KMS-11 (cell line): Measurements from ENCODE around the gene SLC26A6.

ENCODE experiments used
- H2AFZ ChIP-seq: fragments of 200-600 bp; sonication (generic); 2 replicates; pipeline ENCODE4 v1.6.1; 2016; ENCODE audit warnings: antibody characterized with exemption, mixed run types, low read depth
- H3K27ac ChIP-seq: fragments of 200-600 bp; sonication (generic); 2 replicates; pipeline ENCODE4 v1.6.1; 2016; ENCODE audit warnings: mild to moderate bottlenecking, mixed run types
- H3K27me3 ChIP-seq: fragments of 200-600 bp; sonication (generic); 2 replicates; pipeline ENCODE4 v1.6.1; 2017; ENCODE audit warnings: mild to moderate bottlenecking, low read depth, mixed run types, moderate library complexity; ENCODE audit not compliant: insufficient read depth
- H3K36me3 ChIP-seq: fragments of 200-600 bp; sonication (generic); 2 replicates; pipeline ENCODE4 v1.6.1; 2017; ENCODE audit warnings: mild to moderate bottlenecking, mixed run types; ENCODE audit not compliant: insufficient read depth
- H3K4me1 ChIP-seq: fragments of 200-600 bp; sonication (generic); 2 replicates; pipeline ENCODE4 v1.6.1; 2016; ENCODE audit warnings: mild to moderate bottlenecking, low read depth, mixed run types; ENCODE audit not compliant: poor library complexity, severe bottlenecking
- H3K4me2 ChIP-seq: fragments of 200-600 bp; sonication (generic); 2 replicates; pipeline ENCODE4 v1.7.0; 2016; ENCODE audit warnings: mild to moderate bottlenecking, mixed run types
- H3K4me3 ChIP-seq: fragments of 200-600 bp; sonication (generic); IDR thresholded peaks from 2 replicates; pipeline ENCODE4 v1.6.1; 2017; ENCODE audit warnings: low read depth, low read length, mixed read lengths; ENCODE audit not compliant: insufficient read depth
- H3K79me2 ChIP-seq: fragments of 200-600 bp; sonication (generic); 2 replicates; pipeline ENCODE4 v1.6.1; 2016; ENCODE audit warnings: low read depth, mixed run types; ENCODE audit not compliant: insufficient read depth
- H3K9ac ChIP-seq: fragments of 200-600 bp; sonication (generic); 2 replicates; pipeline ENCODE4 v1.6.1; 2016; ENCODE audit warnings: mild to moderate bottlenecking, mixed run types
- H4K20me1 ChIP-seq: fragments of 200-600 bp; sonication (generic); 2 replicates; pipeline ENCODE4 v1.6.1; 2016; ENCODE audit warnings: mild to moderate bottlenecking, mixed run types; ENCODE audit not compliant: insufficient read depth
- TF ChIP-seq, protein P1 (sequence below): fragments of 200-600 bp; sonication (generic); conservative IDR thresholded peaks from 2 replicates; pipeline ENCODE4 v1.6.1; 2017; ENCODE audit warnings: low read depth, mild to moderate bottlenecking, antibody characterized with exemption, low read length, moderate library complexity, mixed read lengths

The SLC26A6 gene

DNA sequence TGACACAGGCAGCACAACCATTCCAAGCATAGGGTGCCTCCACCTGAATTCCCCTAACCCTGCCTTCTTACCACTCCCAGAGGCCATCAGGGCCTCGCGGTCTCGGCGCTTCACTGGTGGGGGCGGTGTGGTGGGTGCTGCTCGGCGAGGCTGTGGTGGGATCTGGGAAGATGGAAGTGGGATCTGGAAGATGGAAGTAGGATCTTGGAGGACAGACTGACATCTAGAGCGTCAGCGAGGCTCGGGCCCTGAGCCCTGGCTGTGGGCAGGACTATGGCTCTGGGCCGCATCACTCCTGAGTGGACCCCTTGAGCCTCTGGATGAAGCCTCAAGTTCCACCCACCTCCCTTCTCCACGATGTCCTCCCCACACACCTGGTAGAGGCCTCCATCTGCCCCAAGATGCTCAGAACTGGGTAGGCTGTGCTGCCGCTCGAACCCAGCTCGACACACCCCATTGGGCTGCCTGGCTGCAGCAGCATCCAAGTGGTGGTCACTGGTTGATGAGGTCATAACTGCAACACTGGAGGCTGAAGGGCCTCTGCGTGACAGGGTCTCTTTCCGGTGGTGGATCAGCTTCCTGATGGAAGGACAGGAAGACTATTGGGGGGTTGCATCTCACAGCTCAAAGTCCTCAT lies 46.8 kb upstream of the SLC26A6 start:
- H3K4me2 ChIP-seq: no peak overlapping the region
- no peak overlapping the region for H2AFZ ChIP-seq
- no peaks in the 10 kb centered on the region for H4K20me1 ChIP-seq
- TF ChIP-seq, protein P1, sequence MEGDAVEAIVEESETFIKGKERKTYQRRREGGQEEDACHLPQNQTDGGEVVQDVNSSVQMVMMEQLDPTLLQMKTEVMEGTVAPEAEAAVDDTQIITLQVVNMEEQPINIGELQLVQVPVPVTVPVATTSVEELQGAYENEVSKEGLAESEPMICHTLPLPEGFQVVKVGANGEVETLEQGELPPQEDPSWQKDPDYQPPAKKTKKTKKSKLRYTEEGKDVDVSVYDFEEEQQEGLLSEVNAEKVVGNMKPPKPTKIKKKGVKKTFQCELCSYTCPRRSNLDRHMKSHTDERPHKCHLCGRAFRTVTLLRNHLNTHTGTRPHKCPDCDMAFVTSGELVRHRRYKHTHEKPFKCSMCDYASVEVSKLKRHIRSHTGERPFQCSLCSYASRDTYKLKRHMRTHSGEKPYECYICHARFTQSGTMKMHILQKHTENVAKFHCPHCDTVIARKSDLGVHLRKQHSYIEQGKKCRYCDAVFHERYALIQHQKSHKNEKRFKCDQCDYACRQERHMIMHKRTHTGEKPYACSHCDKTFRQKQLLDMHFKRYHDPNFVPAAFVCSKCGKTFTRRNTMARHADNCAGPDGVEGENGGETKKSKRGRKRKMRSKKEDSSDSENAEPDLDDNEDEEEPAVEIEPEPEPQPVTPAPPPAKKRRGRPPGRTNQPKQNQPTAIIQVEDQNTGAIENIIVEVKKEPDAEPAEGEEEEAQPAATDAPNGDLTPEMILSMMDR: no peak
- H3K4me1 ChIP-seq: peaks cover 3% of the 10 kb centered on the region
- no peaks in the 10 kb centered on the region for H3K27me3 ChIP-seq
- H3K9ac ChIP-seq: no peak overlapping the region
- no peaks in the 10 kb centered on the region for H3K36me3 ChIP-seq
- no peaks in the 10 kb centered on the region for H3K79me2 ChIP-seq
- H3K4me3 ChIP-seq: no peak overlapping the region
- H3K27ac ChIP-seq: no peak overlapping the region

GRCh38 chr3:48681541-48681880 lies 46.2 kb upstream of the SLC26A6 start:
- peaks cover 2% of the 10 kb centered on the region for H3K4me1 ChIP-seq

DNA sequence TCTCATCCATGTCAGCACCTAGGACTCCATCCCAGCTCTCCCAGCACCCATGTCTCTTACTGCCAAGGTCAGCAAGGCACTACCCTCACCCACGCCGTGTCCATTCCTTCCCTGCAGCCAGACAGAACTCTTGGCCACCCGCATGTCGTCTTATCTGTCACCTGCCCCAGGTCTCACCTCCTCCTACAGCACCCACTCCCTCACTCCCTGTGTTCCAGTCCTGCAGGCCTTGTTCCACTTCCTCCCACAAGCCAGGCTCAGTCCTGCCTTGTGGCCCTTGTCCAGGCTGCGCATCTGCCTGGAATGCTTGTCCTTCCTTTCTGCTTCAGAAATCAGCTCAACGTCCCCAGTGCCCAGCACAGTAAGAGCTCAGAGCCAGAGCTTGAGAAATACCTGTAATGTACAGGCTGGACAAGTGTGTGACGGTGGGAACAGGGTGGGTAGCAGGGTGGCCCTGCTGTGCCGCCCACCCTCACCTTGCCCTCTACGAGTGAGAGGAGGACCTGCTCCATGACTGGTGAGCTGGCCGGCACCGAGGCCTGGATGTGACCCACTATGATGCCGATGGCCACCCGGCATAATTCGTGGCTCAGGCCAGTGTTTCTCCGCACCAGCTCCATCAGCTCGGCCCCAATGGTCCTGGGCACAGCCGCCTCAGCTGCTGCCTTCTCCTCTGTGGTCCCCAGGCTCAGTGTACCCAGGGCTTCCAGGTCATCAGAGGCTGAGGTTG lies 45.7 kb upstream of the SLC26A6 start:
- H2AFZ ChIP-seq: no peak overlapping the region
- H3K4me1 ChIP-seq: no peaks in the 10 kb centered on the region
- no peak overlapping the region for H3K4me2 ChIP-seq
- TF ChIP-seq, protein P1: no peak
- H3K27ac ChIP-seq: no peak overlapping the region
- H3K36me3 ChIP-seq: no peaks in the 10 kb centered on the region
- no peaks in the 10 kb centered on the region for H4K20me1 ChIP-seq
- H3K79me2 ChIP-seq: no peaks in the 10 kb centered on the region
- H3K27me3 ChIP-seq: no peaks in the 10 kb centered on the region
- H3K4me3 ChIP-seq: no peak overlapping the region
- no peak overlapping the region for H3K9ac ChIP-seq

More at GRCh38 chr3:48681541-48681880, 46.2 kb upstream of the SLC26A6 start:
- Histone ChIP-seq H4K20me1 (no peaks in the 10 kb centered on the region), H3K9ac (no peak overlapping the region), H3K79me2 (no peaks in the 10 kb centered on the region), H3K27me3 (no peaks in the 10 kb centered on the region), H3K36me3 (no peaks in the 10 kb centered on the region), H2AFZ (no peak overlapping the region), H3K27ac (no peak overlapping the region), H3K4me2 (no peak overlapping the region), H3K4me3 (no peak overlapping the region)
- TF ChIP-seq, protein P1: no peak

GRCh38 chr3:48679411-48680391 lies 44.4 kb upstream of the SLC26A6 start:
- Histone ChIP-seq H2AFZ (no peak overlapping the region), H3K4me1 (no peaks in the 10 kb centered on the region), H3K4me2 (no peak overlapping the region), H3K79me2 (no peaks in the 10 kb centered on the region), H4K20me1 (no peaks in the 10 kb centered on the region), H3K9ac (no peak overlapping the region), H3K27me3 (no peaks in the 10 kb centered on the region), H3K36me3 (no peaks in the 10 kb centered on the region), H3K27ac (no peak overlapping the region), H3K4me3 (no peak overlapping the region)
- TF ChIP-seq, protein P1: no peak
